NCI-H1436 treated with DMSO at 0.1 percent for 48 hours (cell line): ENCODE results near the gene PROC.
"Not testable (repeated sequence)": the region's sequence is repeated elsewhere in the genome, so short reads cannot be mapped to it uniquely, and the experiment has no call there.

Experiments used
- DNase-seq: peaks from one replicate; lab custom pipeline; 2025; lab: John Stamatoyannopoulos, UW

Gene PROC

GRCh38 chr2:127427376-127428056, 9.3 kb downstream of the PROC start:
- DNase-seq, result no peak

- no peak for DNase-seq
These were observed 10.0 kb downstream of the PROC start for GRCh38 chr2:127428057-127428814.

GRCh38 chr2:127428815-127429109, 10.5 kb downstream of the PROC start:
- DNase-seq, result no peak

GRCh38 chr2:127429291-127429690, 11.1 kb downstream of the PROC start:
- no peak for DNase-seq

DNA sequence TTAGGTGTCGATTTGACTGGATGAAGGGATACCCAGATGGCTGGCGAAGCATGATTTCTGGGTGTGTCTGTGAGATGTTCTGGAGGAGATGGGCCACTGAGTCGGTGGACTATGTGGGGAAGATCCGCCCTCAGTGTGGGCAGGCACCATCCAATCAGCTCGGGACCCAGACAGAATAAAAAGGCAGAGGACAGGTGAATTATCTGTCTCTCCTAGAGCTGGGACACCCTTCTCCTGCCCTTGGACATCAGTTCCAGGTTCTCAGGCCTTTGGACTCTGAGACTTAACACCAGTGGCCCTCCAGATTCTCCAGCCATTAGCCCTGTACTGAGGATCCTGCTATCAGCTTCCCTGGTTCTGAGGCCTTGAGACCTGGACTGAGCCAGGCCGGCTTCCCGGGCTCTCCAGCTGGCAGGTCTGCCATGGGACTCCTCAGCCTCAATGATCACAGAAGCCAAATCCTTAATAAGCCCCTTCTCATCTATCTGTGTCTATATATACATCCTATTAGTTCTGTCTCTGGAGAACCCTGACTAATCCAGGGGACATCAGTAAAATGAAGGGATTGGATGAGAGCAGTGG, 11.7 kb downstream of the PROC start:
- no peak for DNase-seq

DNA sequence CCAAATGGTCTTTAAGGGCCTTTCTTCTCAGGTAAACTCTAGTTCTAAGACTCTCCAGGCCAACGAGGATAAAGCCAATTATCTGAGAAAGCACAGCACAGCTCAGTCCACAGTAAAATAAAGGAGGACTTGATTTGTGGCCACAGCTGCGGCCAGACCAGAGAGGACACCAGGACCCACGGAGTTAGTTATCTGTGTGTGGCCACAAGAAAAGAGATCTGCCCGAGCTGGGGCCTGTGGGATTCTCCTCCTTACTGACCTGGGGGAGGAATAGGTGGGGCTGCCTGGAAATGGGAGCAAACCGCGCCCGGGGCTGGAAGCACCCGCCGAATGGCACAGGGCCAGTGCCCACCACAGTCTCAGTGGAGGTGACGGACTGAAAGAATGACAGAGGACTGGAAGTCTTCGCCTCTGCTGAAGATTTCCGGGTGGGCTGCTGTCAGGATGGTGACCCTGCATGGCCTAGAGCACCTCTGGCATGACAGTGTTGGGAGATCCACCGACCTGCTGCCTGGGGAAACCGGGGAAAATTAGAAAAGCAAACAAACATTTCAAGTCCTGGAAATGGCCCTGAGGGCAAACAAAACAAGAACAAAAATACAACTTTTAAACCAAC, 13.3 kb downstream of the PROC start:
- DNase-seq, result no peak

DNA sequence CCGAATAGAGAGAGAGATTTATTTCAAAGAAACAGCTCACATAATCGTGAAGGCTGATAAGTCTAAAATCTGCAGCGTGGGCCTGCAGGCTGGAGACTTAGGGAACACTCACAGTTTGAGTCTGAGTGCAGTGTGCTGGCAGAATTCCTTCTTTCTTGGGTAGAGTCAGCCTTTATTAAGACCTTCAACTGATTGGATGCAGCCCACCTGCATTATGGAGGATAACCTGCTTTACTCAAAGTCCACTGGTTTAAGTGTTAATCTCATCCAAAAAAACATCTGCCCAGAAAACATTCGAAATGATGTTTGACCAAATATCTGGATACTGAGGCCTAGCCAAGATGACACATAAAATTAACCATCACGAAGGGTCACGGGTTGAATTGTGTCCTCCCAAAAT, 16.3 kb downstream of the PROC start:
- DNase-seq, result no peak

DNA sequence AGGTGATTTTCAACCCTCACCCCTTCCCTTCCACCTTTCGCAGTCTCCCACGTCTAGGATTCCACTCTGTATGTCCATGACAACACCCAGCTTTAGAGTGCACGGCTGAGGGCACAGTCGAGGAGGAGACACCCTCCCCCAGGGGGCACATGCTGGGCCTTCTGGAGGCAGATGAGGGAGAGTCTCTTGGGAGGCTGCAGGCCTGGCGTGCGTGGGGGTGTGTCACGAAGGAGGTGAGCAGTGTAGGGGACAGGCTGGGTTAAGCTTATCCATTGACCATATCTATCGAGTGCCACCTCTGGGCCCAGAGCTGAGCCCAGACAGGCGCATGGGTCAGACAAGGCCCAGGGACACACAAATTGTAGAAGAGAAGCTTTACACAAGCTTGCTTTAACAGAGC, 18.8 kb downstream of the PROC start:
- DNase-seq, result no peak

- no peak for DNase-seq
These were observed 19.8 kb downstream of the PROC start for GRCh38 chr2:127437781-127438726.

DNA sequence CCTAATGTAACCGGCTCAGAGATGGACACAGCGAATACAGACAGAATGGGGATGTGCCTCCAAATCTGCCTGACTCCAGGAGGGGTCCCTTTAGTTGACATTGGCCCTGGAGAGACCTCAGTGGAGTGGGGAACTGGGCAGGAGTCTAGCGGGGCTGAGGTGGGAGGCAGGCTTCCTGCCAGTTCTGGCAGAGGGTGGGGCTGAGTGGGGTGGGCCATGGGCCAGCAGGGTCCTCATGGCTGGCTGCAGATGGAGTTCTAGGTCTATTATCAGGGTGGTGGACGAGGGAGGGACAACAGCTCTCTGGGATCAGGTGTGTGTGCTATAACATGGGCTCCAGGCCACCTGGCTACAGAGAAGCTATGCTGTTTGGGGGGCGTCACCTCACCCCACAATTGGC, 21.1 kb downstream of the PROC start:
- DNase-seq, result no peak

- DNase-seq, result no peak
These were observed 30.3 kb downstream of the PROC start for GRCh38 chr2:127448526-127448925.

DNA sequence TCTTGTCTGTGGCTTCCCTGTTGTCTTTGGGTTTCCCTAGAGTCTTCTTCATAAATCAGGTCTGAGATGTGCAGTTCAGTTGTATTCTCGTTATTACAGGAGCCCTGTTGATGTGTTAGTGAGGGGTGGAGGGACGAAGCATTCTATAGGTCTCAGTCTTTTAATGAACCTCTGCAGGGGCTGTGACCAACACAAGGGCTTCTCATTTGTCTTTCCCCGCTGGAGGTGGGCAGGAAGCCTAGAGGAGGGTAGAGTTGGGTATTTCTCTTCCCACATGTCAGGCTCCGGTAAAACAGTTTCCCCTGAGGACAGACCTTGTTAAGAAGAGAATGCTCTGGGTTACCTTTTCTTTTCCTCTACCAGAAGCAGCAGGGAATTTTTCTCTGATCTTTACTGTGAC, 31.2 kb downstream of the PROC start:
- DNase-seq, result no peak

DNA sequence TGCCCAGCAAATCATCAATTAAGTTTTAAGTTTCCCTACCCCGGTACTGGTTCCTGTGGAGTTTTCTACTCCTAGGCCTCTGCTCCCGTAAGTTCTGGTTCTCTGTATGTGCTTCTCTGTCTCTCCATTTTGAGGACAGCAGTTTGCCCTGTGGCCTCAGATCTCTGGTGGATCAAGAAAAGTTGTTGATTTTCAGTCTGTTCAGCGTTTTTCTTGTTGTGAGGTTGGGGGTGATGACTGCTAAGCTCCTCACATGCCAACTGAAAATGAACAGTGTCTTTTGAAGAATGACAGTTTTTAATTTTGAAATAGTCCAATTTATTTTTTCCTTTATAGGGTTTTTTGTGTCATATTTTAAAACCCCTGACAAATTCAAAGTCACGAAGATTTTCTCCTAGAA, 31.7 kb downstream of the PROC start:
- no peak for DNase-seq

DNA sequence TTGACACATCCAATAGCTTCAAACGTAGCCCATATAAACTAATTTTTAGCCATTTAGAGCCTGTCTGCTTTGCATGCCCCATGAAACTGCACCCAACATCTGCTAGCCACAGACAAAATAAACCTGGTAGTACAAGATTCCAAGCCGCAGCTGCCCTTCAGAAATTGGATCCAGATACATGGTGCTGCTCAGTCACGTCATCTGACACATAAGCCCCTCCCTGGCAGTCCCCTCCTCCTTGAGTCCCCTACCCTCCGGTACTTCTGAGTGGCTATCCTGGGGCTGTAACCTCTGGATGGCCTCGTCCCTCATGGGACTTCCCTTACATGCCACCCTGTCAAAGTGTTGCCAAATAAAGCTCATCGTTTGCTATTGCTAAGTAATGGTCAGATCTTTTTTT, 33.8 kb downstream of the PROC start:
- no peak for DNase-seq

DNA sequence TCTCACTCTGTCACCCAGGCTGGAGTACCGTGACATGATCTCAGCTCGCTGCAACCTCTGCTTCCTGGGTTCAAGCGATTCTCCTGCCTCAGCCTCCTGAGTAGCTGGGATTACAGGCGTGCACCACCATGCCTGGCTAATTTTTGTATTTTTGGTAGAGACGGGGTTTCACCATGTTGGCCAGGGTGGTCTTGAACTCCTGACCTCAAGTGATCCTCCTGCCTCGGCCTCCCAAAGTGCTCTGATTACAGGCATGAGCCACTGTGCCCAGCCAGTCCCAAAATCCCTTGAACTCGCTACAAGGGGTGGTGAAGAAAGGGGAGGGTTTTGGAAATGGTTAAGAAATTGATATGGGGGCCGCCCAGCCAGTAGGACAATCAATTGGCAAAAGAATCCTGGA, 34.2 kb downstream of the PROC start:
- DNase-seq, result not testable (repeated sequence)

- DNase-seq, result no peak
These were observed 34.8 kb downstream of the PROC start for GRCh38 chr2:127453013-127453391.

DNA sequence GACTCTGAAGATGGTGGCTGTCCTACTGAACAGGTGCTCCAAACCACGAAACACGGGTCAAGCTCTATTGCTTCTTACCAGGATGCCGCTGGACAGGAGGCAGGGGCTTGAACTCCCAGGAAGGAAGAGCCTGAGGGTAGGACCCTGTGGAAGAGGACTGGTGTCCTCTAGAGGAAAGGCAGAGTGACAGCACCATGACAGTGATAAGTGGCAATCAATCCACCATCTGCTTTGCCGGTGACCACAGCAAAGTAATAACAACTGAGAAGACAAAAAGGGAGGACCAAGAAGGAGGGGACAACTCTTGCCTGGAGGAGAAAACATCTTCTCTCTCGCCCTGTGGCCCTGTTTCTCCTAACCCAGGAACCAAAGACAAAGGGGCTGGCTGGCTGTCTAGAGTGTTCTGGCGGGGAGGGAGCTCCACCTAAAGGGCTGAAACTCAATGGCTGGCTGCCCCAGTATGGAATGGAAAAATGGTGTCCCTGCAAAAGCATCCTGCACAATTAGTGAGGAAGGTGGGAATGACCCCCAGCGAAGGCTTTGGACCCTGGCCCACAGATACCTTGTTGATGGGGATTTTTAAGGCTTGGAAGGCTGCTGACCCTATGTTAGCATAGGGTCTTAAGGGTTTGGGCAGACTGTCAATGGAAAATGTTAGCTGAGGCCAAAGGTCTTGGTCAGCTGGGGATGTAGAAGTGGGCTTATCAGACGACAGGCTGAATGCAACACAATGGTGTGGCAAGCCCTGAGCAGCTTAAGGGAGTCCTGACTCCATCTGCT, 35.4 kb downstream of the PROC start:
- DNase-seq, result no peak

GRCh38 chr2:127454595-127455565, 36.7 kb downstream of the PROC start:
- DNase-seq, result no peak

GRCh38 chr2:127455566-127456493, 37.6 kb downstream of the PROC start:
- no peak for DNase-seq
